HG02642 (cell line): Measurements from ENCODE around the gene RBM47.
"Not testable (repeated sequence)": the region's sequence is repeated elsewhere in the genome, so short reads cannot be mapped to it uniquely, and the experiment has no call there.

ENCODE experiments used
- ATAC-seq: cut with Tn5 transposase; IDR thresholded peaks from one replicate; pipeline ENCODE4 v1.9.1; 2021; ENCODE audit warnings: mild to moderate bottlenecking; ENCODE audit not compliant: unreplicated experiment, poor library complexity

Gene RBM47

DNA sequence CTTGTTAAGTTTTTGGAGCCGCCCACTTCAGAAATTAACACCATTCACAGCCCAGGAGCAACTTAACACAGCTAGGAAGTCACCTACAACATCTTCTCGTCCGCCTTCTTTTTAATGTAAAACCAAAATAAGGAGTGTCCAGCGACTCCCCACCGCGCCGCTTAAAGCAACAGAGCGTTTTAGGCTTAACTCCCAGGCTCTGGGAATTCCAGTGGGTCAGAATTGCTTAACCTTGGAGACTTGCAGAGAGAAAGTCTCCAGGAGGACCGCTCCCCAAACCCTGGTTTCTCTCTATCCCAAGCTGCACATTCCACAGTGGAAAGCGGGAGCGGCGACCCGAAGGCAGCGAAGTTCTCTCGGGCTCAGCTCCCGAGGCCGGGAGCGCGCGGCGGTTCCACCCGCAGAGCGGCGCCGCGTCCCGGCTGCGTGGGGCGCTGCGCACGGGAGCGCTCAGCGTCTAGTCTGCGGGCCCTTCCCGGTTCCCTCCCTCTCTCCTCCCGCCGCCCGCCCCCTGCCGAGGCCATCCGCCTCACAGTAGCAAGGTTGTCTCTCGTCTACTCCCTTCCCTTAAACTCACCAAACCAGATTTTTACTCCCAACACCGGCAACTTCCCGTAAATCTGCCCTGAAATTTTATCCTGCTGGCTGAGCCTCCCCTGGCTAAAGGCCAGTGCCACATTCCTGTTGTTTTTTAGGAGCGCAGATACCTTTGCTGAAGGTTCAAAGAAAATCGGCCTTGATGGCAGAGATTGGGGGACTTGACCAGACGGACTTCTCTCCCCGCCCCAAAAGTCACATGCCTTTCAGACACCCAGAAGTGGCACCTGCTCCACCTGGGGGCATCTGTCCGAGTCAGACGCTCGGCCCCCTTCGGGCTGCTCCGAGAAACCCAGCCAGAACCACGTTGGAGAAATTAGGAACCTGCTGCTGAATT lies at the start of gene RBM47:
Gene RBM47, minus strand, starts transcription at position 464 of the 934 bp plus-strand sequence. CDS start 190,971 bp downstream, outside the sequence.
- peak; percentile 55 for ATAC-seq

GRCh38 chr4:40678421-40678820 lies 48.8 kb upstream of the RBM47 start:
- ATAC-seq: no peak

DNA sequence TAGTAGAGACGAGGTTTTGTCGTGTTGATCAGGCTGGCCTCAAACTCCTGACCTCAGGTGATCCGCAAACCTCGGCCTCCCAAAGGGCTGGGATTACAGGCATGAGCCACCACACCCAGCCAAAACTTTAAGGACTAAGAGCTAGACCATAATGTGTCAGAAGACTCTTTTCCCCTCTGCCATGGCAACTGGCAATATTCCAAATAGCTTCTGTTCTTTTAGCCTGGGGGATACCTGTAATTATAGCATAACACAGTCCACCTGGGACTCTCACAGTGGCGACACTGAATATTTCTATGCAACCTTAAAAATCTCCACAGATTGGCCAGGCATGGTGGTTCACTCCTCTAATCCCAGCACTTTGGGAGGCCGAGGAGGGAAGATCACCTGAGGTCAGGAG lies 45.5 kb upstream of the RBM47 start:
- ATAC-seq: no peak

DNA sequence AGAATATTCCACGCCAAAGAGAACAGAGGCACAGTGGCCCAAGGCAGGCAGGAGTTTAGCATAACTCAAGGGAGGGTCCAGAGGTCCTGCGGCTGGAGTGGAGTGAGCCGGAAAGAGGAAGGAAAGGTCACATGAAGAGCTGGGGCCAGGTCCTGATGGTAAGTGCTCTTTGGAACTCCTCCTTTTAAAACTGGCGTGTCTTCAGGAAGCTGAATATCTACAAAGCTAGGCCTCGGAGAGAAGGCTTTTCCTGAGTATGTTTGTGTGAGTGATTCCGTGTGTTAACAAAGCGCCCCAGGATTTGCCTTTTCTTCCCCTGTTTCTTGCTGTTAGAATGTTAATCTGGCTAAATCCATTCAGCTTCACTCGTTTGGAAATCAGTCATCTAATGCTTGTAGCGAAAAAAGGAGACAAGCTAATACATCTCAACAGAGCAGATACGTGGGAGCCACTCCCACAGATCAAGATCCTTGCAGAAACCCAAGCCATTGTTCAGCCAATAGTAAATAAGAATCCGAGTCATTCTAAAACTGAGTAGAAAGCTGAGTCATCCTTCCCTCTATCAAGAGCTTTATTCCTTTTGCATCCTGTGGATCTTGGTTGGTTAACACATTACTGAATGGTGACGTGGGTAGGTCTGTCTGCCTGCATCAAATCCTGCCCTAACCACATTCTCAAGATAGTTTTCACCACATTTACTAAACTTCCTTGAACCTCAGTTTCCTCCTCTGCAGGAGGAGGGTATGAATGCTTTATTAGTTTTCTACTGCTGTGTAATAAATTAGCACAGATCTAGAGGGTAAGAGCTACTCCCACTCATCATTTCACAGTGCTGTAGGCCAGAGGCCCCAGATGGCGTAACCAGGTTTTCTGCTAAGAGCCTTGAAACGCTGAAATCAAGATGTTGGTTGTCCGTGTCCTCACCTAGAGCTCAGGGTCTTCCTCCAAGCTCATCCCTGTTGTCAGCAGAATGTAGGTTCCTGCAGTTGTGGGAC lies 43.2 kb upstream of the RBM47 start:
- peak; percentile 79 for ATAC-seq

DNA sequence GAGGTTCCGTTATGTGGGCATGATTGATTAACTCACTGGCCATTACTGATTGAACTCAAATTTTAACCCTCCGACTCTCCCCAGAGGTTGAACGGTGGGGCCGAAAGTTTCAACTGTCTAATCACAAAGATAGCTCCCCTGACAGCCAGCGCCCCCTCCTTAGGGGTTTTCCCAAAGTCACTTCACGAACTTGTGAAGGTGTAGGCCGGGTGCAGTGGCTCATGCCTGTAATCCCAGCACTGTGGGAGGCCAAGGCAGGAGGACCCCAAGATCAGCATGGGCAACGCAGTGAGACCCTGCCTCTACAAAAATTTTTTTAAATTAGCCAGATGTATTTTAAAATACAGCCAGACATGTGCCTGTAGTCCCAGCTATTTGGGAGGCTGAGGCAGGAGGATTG lies 39.8 kb upstream of the RBM47 start:
- peak; percentile 35 for ATAC-seq

- no peak for ATAC-seq
These were observed 36.2 kb upstream of the RBM47 start for GRCh38 chr4:40665842-40666241.

GRCh38 chr4:40662962-40663604 lies 33.4 kb upstream of the RBM47 start:
- ATAC-seq: peak; percentile 76

GRCh38 chr4:40661803-40662202 lies 32.1 kb upstream of the RBM47 start:
- ATAC-seq: no peak

- peak; percentile 94 for ATAC-seq
These were observed 26.7 kb upstream of the RBM47 start for GRCh38 chr4:40656201-40656863.

DNA sequence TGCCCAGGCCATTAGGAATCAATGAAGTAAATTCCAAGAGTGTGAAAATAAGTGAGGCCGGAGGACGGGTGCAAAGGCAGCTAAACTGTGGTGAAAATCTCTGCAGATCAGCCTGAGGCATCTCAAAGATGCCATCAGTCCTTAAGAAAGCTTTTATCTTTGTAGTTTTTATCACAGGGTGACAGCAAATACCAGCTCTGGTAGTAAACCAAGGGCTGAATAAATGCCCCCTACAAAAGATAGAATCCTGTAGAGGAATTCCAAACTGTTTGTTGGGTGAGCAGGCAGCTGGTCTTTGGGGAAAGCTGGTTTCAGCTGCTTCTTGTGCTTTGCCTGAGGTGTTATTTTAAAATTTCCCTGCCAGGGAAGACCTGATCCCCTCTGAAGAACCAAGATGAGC lies 21.6 kb upstream of the RBM47 start:
- no peak for ATAC-seq

DNA sequence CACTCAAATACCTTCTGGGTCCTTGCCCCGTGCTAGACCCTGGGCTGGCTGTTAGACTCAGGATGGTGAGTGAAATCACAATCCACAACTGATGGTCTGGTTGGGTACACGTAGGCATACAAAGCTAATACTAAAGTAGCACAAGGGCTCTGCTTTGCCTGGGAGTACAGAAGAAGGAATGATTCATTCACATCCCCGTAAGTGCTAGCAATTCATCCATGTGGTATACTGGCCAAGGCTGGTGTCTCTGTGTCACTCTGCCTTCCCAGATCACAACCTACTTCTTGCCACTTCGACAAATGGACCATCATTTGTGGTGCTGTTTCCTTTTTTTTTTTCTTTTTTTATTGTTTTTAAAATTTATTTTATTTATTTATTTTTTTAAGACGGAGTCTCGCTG lies 19.7 kb upstream of the RBM47 start:
- ATAC-seq: no peak

- no peak for ATAC-seq
These were observed 19.1 kb upstream of the RBM47 start for GRCh38 chr4:40648742-40649281.

DNA sequence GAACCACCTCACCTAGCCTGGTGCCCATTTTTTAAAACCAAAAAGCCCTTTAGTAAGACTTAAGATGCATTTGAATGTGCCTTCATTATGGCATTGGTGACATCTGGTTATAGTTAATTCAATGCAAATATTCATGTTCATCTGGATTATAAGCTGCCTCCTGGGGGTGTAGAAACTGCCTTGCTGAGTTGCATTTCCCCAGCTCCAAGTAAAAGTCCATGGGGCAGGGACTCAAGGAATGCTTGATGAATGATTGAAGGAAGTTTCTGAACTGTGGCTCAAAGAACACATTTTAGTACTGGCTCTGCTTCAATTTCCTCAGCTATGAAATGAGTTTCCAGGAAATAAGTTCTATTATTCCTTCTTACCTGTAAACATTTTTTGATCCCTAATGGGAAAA lies 18.5 kb upstream of the RBM47 start:
- ATAC-seq: no peak

- no peak for ATAC-seq
These were observed 15.9 kb upstream of the RBM47 start for GRCh38 chr4:40645586-40645985.

GRCh38 chr4:40632080-40632479 lies 2.4 kb upstream of the RBM47 start:
- no peak for ATAC-seq

DNA sequence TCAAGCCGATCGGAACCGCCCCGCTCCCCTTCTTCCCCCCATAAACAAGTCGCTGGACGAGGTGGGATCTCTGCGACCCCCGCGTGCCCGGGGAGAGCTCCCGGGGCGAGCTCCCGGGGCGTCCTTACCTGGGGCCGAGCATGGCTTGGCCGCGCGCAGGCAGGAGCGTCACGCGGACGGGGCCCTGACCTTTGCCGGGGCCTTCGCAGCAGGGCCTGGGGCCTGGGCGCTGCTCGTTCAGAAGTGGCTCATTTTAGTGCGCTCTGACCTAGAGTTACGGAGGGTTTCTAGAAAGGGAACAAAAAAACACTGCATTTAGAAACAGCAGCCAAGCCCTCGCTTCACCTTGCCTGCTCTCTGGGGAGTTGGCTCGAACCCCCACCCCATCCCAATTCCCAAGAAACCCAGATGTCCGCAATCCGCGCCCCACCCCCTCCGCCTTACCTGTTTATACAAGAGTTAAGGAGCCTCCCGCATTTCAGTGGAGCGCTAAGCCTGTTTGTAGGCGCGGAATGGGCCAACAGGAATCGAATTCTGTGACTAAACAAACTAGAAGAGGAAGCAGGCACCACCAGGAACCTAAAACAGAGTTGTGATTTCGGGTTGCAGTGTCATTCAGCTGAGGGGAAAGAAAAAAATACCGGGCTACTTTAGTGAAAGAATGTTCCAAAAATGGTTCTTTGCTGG lies 814 bp upstream of the RBM47 start:
- ATAC-seq: peak; percentile 56

GRCh38 chr4:40628888-40629287 lies 776 bp downstream of the RBM47 start:
- no peak for ATAC-seq

DNA sequence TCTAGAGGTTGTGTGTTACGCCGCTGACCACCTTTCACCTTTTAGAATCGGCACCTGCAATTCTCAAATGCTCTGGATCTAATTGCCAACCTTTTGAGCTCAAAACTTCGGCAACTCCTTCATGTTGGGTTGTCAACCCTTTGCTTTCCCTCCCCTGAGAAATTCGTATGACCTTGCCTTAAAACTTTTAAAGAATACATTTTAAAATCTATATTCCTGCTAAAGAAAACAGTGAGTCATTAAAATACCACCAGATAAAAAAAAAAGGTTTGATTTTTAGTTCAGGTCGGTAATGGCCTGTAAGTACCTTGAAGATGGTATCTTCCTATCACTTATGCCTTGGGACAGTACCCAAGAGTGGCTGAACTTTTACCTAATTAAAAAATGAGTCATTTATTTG lies 1.3 kb downstream of the RBM47 start:
- not testable (repeated sequence) for ATAC-seq

- ATAC-seq: no peak
These were observed 2.1 kb downstream of the RBM47 start for GRCh38 chr4:40627540-40627939.
